NK-92 (cell line): ENCODE measurements around the gene ZNF385B.
"Not testable (repeated sequence)": the region's sequence is repeated elsewhere in the genome, so short reads cannot be mapped to it uniquely, and the experiment has no call there.

Source experiments
- DNase-seq: peaks from one replicate; lab custom pipeline; 2025; ENCODE audit not compliant: unreplicated experiment; lab: John Stamatoyannopoulos, UW

ZNF385B gene

DNA sequence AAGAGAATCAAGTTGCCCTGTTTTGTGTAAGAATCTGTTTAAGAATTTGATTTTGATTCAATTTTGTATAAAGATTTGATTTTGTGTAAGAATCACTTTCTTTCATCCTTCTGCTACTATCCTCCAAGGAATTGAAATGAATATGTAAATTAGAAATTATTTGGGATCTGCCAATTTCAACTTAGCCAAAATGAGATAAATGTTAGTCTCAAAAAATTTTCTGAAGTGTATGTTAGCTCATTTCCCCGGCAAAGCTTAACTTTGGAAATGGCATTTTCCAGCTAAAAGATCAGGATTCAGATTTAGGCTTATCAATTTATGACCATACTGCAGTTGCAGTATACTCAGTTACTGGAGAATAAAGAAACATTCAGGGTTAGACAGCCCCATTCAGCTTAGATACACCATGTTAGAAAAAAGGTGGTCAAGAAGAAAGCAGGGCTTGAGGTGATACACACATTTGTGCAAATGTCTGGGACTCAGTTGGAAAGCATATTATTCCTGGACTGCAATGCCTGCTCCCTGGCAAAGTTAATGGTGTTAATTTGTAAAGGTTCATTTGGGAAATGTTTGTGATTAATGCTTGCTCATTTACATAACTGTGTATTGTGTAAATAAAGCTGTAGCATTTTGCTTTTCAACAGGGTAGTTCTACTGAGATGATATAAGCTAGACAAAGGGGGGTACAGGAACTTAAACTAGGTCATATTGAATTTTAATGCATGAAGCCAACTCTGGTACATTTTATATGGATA is 349.0 kb downstream of the ZNF385B start:
- no peak for DNase-seq

DNA sequence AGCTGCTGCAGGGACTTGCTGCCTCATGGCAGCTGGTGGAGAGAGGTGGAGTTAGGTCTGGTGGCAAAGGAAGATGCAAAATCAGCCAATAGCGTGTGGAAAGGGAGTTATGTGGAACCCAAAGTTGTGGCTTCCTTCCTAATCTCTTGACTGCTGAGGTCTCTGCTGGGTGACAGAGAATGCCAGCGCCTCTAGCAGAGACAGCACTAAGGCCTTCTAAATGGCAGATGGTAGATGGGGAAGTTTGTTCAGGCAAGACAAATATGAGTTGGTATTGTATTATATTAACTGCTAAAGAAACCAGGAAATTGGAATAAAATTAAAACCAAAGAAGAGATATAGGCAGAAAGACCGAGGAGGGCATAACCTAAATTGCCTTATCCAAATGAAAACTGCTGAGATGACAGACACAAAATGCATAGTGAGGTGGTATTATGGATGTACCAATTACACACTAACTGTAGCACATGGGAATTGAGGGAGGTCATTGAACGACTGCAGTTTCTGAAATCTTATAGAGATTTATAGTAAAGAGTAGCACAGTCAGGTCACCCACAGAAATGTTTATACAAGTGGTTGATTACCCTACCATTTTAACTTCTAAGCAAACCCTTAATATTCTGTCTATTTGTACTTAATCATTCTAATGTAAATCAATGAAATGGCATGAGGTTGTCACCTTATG is 350.2 kb downstream of the ZNF385B start:
- DNase-seq = no peak

DNA sequence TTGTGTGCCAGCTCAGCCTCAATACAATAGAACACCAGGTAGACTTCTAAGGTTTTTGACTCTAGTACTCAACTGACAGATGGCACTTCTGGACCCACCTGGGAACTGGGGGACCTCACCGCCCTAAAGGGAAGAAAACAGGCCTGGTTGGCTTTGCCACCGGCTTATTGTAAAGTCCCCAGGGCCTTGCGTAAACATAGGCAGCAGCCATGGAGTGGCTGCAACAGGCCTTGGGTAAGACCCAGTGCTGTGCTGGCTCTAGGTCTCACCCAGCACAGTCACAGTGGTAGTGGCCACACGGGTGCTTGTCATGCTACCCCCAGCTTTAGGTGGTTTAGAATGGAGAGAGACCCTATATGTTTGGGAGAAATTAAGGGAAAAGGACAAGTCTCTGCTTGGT is 366.1 kb downstream of the ZNF385B start:
- no peak for DNase-seq

DNA sequence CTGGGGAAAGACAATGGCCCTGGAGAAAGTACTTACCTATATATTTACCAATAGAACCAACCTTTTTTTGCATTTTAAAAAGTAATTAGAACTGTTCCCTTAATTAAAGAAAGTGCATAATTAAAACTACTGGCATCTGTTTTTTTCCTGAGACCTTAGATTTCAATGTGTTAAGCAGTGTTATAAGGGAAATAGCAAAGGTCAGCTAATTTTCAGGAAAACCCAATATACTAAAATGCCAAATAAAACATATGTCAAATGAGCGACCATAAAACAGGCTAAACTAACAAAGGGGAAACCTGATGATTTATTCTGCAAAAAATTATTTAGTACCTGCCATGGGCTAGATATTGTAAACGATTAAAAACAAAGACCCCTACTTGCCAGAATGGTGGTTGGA is 372.8 kb downstream of the ZNF385B start:
- DNase-seq = no peak

DNA sequence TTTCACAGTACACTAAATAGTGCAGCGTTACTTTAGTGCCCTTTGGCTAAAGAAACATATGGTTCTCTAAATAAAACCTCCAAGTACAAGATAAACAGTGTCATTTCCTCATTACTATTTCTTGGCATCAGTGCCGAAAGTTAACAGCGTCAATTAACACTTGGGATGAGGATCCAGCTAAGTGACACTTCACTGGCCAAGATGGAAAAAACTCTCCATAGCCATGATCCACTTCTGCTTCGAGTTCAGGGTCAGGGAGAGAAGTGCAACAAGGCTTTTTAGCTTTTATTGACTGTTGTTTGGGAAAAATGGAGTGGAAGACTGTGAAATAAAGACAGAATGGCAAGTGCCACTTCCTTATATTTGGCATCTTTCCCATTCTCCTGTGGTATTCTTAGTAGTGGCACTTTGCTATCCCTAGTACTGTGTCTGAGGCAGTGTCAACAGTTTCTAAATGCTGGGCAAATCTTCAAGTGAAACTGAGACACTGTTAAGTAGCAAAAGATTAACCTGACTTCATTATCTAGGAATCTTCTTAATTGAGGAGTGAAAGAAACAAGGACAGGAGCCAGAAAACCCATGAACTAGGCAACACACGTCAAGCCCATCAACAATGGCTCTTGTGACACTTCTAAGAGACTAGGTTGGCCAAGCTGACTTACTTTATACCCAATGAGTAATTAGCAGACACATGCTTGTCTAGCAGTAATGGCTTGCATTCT is 374.2 kb downstream of the ZNF385B start:
- no peak for DNase-seq

DNA sequence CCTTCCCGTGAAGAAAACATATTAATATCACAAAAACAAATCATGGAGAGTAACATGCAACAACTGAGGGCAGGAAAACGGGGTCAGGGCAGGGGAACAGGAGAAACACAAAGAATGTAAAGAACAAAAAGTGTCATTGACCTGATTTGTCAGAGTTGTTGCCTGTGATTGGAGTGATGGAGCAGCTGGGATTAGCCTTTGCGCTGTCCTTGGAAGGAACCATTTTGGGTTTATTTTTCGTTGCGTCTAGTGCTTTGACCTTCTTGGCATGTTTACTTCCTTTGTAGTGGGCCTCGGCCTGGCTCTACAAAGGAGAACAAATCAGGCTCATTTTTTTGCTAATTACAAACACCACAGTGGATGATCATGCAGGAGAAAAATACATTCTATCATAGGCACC is 378.3 kb downstream of the ZNF385B start:
- DNase-seq = no peak

DNA sequence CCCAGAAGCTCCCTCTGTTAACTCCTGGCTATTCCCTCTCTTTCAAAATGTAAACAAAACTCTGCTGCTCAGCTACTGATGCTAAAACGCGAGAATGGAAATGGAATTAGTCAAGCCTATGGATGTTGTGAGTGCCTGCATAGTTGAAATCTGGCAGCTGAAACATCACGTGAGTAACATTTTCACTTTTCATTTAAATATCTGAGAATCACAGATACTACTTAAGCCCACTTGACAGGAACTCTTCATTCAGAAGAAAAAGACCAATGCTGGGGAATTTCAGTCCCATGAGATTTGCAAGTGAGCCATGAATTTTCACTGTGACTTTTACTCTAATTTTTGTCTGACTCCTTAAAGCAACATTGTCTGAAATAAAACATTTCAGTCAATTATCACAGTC is 381.5 kb downstream of the ZNF385B start:
- no peak for DNase-seq

DNA sequence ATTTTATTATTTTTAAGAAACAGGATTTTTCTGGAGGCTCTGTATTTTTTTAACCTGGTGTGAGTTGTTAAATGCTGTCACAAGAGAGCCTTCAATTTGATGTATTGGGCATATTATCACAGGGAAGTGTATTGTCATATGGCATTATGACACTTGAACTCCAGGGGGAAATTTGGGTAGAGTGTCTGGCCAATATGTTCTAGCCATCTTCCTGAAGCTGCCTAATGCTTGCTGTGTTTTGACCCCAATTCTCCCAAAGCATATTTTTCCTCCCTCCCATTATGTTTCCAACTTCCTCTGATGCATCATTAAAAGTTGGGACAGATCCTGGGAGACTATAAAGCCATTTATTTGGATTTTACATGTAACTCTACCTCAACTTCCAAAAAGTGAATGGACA is 382.6 kb downstream of the ZNF385B start:
- DNase-seq = no peak

DNA sequence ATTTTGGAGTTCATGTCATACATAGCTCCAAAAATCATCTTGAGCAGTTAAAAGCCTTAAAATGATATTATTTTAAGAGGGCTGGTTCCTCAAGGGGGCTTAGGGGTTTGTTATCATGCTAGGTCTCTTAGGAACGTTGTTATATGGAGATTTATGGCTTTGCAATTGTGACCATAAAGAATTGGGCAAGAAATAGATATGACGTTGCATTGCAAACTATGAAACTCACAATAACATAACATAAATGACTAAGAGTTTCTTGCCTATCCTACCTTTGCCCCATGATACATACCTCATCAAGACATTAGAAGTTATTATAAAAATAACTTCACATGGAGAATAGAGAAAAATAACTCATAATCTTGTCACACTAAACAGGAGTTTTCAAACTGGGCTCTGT is 390.4 kb downstream of the ZNF385B start:
- no peak for DNase-seq

DNA sequence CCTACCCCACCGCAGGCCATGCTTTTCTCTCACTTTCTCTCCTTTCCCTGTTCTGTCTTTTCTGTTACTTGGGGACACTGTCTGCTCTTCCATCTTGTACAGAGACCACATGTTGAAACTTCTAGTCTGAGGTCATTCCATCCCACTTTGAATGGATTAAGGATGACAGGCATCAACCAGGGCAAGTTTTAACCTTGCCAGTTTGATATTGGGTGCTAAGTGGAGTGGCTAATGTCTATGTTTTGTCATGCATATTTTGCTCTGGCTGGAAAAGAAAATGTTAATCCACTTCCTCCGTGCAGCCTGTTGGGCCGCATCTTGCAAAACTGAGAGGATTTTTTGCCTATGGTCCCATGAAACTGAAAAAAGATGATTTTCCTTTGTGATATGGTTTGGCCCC is 391.3 kb downstream of the ZNF385B start:
- DNase-seq = no peak

DNA sequence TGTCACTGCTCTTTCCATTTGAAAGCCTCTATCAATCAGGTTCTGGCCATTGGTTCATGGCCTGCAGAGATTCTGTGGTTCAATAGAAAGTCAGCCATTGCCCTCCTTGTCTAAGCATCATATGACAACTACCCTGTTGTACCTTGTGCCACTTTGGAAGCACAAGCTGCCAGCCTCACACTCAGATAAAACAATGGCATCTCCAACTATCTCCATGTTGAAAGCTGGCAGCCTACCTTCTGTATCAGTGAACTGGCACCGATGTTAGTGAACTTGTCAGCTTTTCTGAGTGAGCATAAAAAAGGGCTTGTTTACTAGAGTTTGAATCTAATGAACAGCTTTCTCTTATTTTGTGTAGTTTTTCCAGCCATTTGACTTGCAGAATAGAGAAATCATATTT is 393.5 kb downstream of the ZNF385B start:
- no peak for DNase-seq

DNA sequence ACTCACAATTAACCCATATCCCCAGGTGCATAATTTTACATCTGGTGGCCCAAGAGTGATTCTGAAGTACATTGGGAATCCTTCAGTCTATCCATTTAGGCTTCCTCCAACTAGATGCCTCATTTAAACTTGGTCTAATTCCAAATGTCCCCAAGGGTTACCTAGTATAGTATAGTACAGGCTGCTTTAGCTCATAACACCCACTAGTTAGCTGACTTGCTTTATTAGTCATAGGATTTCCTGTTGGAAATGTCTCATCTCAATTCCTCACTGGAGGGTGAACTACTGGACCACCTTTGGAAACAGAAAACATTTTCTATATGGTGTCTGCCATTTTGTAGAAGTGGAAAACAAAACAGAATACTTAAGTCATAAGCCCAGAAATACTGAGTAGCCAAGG is 394.3 kb downstream of the ZNF385B start:
- no peak for DNase-seq

DNA sequence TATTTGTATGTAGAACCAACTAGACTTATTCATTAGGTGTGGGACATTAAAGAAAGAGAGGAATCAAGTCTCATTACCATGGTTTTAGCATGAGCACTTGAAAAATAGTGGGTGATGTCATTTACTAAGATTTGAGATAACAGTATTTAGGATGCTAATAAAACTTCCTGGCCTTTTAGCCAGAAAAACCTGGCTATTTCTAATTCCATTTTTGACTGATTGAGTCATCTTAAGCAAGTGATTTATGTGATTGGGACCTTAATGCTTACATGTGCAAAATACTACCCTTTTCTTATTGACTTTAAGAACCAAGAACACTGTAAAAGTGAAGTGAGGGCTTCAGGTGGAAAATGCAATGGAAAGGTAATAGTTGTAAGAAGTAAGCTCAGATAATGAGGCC is 400.0 kb downstream of the ZNF385B start:
- no peak for DNase-seq

DNA sequence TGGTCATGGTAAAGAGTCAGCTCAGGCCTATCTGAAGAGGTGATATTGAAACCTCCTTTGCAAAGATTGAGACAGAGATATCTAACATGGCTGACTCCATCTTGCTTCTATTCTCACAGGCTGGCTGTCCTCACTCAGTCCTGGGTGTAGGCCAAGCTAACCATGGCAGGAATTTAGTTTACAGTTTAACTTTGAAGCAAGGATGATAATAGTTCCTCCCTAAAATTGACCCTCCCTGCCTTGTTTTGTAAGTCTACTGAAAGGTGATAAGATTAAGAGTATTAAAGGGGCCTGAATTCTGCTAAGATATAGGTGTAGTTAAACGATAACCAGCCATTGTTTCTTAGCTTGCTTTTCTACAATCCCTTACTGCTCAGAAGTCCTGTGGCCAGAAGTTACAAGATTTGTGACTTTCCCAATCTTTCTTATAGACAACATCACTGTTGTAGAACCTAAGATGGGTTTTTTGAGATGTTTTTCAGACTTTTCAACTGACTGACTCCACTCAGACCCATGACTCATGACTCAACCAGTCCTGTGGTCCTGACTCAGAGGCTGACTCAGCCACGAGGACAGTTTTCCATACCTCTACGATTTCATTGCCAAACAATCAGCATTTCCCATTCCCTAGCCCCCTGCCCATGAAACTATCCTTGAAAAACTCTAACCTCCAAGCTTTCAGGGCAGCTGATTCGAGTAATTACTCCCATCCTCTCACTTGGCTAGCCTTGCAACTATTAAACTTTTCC is 401.1 kb downstream of the ZNF385B start:
- DNase-seq = no peak

DNA sequence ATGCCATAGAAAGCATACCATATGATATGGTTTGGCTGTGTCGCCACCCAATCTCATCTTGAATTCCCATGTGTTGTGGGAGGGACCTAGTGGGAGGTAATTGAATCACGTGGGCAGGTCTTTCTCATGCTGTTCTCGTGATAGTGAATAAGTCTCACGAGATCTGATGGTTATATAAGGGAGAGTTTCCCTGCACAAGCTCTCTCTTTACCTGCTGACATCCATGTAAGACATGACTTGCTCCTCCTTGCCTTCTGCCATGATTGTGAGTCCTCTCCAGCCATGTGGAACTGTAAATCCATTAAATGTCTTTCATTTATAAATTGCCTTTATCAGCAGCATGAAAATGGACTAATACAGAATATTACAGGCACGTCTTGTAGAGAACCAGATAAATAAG is 403.3 kb downstream of the ZNF385B start:
- not testable (repeated sequence) for DNase-seq

DNA sequence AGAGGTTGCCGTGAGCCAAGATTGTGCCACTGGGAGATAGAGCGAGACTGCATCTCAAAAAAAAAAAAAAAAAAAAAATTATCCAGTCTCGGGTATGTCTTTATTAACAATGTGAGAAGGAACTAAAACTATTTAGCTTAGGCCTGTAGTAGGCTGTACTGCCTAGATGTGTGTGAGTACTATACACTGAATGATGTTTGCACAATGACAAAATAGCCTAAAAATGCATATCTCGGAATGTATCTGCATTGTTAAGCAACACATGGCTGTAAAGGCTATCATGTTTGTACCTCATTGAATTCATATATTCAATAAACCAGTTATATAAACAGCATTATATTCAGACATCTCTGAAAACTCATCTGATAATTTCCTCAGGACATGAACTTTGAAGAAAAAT is 405.6 kb downstream of the ZNF385B start:
- no peak for DNase-seq

DNA sequence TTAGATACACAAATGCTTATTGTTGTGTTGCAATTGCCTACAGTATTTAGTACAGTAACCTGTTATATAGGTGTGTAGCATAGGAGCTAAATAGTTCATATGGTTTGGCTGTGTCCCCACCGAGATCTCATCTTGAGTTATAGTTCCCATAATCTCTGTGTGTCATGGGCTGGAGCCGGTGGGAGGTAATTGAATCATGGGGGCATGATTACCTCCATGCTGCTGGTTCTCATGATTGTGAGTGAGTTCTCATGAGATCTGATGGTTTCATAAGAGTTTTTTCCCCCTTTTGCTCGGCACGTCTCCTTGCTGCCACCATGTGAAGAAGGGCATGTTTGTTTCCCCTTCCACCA is 406.3 kb downstream of the ZNF385B start:
- DNase-seq = no peak

DNA sequence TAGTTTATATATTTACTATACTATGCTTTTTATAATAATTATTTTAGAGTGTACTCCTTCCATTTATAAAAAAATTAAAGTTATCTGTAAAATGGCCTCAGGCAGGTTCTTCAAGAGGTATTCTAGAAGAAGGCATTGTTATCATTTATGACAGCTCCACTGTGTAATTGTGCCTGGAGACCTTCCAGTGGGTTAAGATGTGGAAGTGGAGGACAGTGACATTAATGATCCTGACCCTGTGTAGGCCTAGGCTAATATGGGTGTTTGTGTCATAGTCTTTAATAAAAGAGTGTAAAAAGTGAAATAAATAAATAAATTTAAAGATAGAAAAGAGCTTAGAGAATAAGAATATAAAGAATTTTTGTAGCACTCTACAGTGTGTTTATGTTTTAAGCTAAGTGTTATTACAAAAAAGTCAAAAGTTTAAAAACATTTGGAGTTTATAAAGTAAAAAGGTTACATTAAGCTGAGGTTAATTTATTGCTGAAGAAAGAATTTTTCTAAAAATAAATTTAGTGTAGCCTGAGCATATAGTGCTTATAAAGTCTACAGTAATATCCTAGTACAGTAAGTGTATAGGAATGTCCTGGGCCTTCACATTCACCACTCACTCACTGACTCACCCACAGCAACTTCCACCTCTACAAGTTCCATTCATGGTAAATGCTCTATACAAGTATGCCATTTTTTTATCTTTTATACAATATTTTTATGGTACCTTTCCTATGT is 406.8 kb downstream of the ZNF385B start:
- no peak for DNase-seq

DNA sequence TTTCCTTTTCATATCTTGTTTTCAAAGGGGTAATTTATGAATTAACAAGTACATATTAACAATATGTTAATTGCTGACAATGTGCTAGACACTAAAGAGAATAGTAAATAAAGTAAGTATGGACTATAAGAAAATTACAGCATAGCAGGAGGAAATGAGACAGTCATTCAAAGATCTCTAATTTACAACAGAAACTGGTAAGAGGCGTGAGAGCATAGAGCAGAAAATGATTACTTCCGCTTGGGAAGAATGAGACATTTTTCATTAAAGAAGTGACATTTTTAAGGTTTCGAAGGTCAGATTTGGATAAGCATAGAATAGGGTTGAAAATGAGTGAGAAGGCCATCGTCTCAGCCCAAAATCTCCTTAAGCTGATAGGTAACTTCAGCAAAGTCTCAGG is 412.4 kb downstream of the ZNF385B start:
- no peak for DNase-seq

DNA sequence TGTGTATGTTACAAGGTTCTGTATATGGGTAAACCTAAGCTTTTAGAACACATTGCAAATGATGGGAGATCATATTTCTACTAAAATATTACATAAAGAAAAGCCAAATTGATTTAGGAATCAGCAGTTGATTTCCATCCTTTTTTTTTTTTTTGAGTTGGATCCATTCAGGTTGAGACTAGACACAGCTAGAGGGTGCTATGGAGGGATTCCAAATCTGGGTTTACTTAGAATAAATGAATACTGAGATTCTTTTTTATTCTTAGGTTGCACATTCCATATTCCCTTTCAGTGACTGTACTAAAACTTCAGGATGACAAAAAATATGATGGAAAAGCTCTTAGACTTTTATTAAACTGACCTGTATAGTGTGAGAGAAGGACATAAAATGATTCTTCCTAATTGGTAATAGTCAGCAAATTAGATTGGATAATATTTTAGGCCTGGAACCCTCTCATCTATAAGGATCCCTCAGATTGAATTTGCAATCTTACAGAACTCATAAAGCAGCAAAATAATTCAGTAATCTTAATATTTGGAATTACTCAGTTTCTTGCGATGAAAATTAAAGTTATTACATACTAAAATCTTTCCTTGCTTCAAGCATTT is 413.5 kb downstream of the ZNF385B start:
- DNase-seq = no peak

DNA sequence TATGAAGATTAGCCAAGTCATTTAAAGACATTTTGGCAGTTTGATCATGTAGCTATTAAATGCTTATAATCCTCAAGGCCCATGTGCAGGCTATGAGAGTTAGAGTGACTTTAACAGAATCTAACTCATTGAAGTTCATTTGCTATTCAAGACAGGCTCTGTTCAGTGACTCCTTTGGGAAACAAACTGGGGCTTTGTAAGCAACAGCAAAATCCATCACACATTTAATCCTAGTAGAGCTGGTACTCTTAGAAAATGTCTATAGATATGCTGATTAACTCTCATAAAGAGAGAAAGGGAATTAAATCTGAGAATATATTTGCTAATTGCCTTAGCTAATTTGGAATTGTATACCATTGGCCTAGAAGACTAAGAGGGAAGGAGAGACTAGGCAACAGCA is 414.0 kb downstream of the ZNF385B start:
- no peak for DNase-seq
